ENCODE data around the gene STX3.

Gene STX3

GRCh38 chr11:59729834-59730233, 25.3 kb upstream of the STX3 start:
- H3K36me3 ChIP-seq (ENCODE audit: control insufficient read depth, insufficient read depth, low read length), result no peaks in the 10 kb centered on the region
- no peaks in the 10 kb centered on the region for H3K4me1 ChIP-seq (ENCODE audit: control insufficient read depth, insufficient read depth, low read length)
- H3K9ac ChIP-seq (ENCODE audit: low read length), result no peak overlapping the region
- no peak overlapping the region for H3K27ac ChIP-seq (ENCODE audit: low read depth, low read length)
- no peaks in the 10 kb centered on the region for H3K27me3 ChIP-seq (ENCODE audit: control insufficient read depth, insufficient read depth, low read length)
- no peak overlapping the region for H3K4me3 ChIP-seq (ENCODE audit: low read length)

- Histone ChIP-seq H3K27ac (ENCODE audit: low read depth, low read length) (no peak overlapping the region), H3K4me3 (ENCODE audit: low read length) (no peak overlapping the region), H3K27me3 (ENCODE audit: control insufficient read depth, insufficient read depth, low read length) (no peaks in the 10 kb centered on the region), H3K9ac (ENCODE audit: low read length) (no peak overlapping the region), H3K36me3 (ENCODE audit: control insufficient read depth, insufficient read depth, low read length) (no peaks in the 10 kb centered on the region), H3K4me1 (ENCODE audit: control insufficient read depth, insufficient read depth, low read length) (no peaks in the 10 kb centered on the region)
Measured at GRCh38 chr11:59730896-59731565, 24.1 kb upstream of the STX3 start.

- Histone ChIP-seq H3K27me3 (ENCODE audit: control insufficient read depth, insufficient read depth, low read length) (no peaks in the 10 kb centered on the region), H3K36me3 (ENCODE audit: control insufficient read depth, insufficient read depth, low read length) (no peaks in the 10 kb centered on the region), H3K27ac (ENCODE audit: low read depth, low read length) (no peak overlapping the region), H3K4me3 (ENCODE audit: low read length) (no peak overlapping the region), H3K9ac (ENCODE audit: low read length) (no peak overlapping the region), H3K4me1 (ENCODE audit: control insufficient read depth, insufficient read depth, low read length) (no peaks in the 10 kb centered on the region)
Measured at GRCh38 chr11:59746111-59746510, 9.1 kb upstream of the STX3 start.

GRCh38 chr11:59753650-59754493, 1.3 kb upstream of the STX3 start:
- Histone ChIP-seq H3K36me3 (ENCODE audit: control insufficient read depth, insufficient read depth, low read length) (no peaks in the 10 kb centered on the region), H3K27ac (ENCODE audit: low read depth, low read length) (no peak overlapping the region)

GRCh38 chr11:59754494-59754858, 700 bp upstream of the STX3 start:
- H3K27me3 ChIP-seq (ENCODE audit: control insufficient read depth, insufficient read depth, low read length), result no peaks in the 10 kb centered on the region
- H3K27ac ChIP-seq (ENCODE audit: low read depth, low read length), result no peak overlapping the region
- H3K4me3 ChIP-seq (ENCODE audit: low read length), result peak overlapping the region; percentile 84
- no peaks in the 10 kb centered on the region for H3K36me3 ChIP-seq (ENCODE audit: control insufficient read depth, insufficient read depth, low read length)
- H3K4me1 ChIP-seq (ENCODE audit: control insufficient read depth, insufficient read depth, low read length), result peaks cover 4% of the 10 kb centered on the region
- H3K9ac ChIP-seq (ENCODE audit: low read length), result peak overlapping the region; percentile 2

More at GRCh38 chr11:59753650-59754493, 1.3 kb upstream of the STX3 start:
- H3K4me1 ChIP-seq (ENCODE audit: control insufficient read depth, insufficient read depth, low read length), result peaks cover 4% of the 10 kb centered on the region
- H3K9ac ChIP-seq (ENCODE audit: low read length), result peak overlapping the region; percentile 2
- H3K4me3 ChIP-seq (ENCODE audit: low read length), result peak overlapping the region; percentile 84
- no peaks in the 10 kb centered on the region for H3K27me3 ChIP-seq (ENCODE audit: control insufficient read depth, insufficient read depth, low read length)

GRCh38 chr11:59755701-59756557, 753 bp downstream of the STX3 start:
- Histone ChIP-seq H3K9ac (ENCODE audit: low read length) (no peak overlapping the region), H3K4me3 (ENCODE audit: low read length) (peak overlapping the region; percentile 84), H3K36me3 (ENCODE audit: control insufficient read depth, insufficient read depth, low read length) (no peaks in the 10 kb centered on the region), H3K27me3 (ENCODE audit: control insufficient read depth, insufficient read depth, low read length) (no peaks in the 10 kb centered on the region), H3K27ac (ENCODE audit: low read depth, low read length) (peak overlapping the region; percentile 75), H3K4me1 (ENCODE audit: control insufficient read depth, insufficient read depth, low read length) (peaks cover 4% of the 10 kb centered on the region)

GRCh38 chr11:59756558-59756840, 1.3 kb downstream of the STX3 start:
- Histone ChIP-seq H3K36me3 (ENCODE audit: control insufficient read depth, insufficient read depth, low read length) (no peaks in the 10 kb centered on the region), H3K9ac (ENCODE audit: low read length) (no peak overlapping the region), H3K4me1 (ENCODE audit: control insufficient read depth, insufficient read depth, low read length) (peaks cover 4% of the 10 kb centered on the region), H3K27ac (ENCODE audit: low read depth, low read length) (no peak overlapping the region), H3K27me3 (ENCODE audit: control insufficient read depth, insufficient read depth, low read length) (no peaks in the 10 kb centered on the region), H3K4me3 (ENCODE audit: low read length) (peak overlapping the region; percentile 23)

- no peak overlapping the region for H3K9ac ChIP-seq (ENCODE audit: low read length)
Measured at GRCh38 chr11:59756845-59757244, 1.7 kb downstream of the STX3 start.

GRCh38 chr11:59758401-59759037, 3.3 kb downstream of the STX3 start:
- Histone ChIP-seq H3K9ac (ENCODE audit: low read length) (no peak overlapping the region), H3K27me3 (ENCODE audit: control insufficient read depth, insufficient read depth, low read length) (no peaks in the 10 kb centered on the region), H3K36me3 (ENCODE audit: control insufficient read depth, insufficient read depth, low read length) (no peaks in the 10 kb centered on the region), H3K4me3 (ENCODE audit: low read length) (no peak overlapping the region), H3K27ac (ENCODE audit: low read depth, low read length) (no peak overlapping the region), H3K4me1 (ENCODE audit: control insufficient read depth, insufficient read depth, low read length) (peaks cover 4% of the 10 kb centered on the region)

More at GRCh38 chr11:59756845-59757244, 1.7 kb downstream of the STX3 start:
- Histone ChIP-seq H3K4me1 (ENCODE audit: control insufficient read depth, insufficient read depth, low read length) (peaks cover 4% of the 10 kb centered on the region), H3K4me3 (ENCODE audit: low read length) (peak overlapping the region; percentile 23), H3K27me3 (ENCODE audit: control insufficient read depth, insufficient read depth, low read length) (no peaks in the 10 kb centered on the region), H3K27ac (ENCODE audit: low read depth, low read length) (no peak overlapping the region), H3K36me3 (ENCODE audit: control insufficient read depth, insufficient read depth, low read length) (no peaks in the 10 kb centered on the region)

- Histone ChIP-seq H3K27ac (ENCODE audit: low read depth, low read length) (no peak overlapping the region), H3K36me3 (ENCODE audit: control insufficient read depth, insufficient read depth, low read length) (no peaks in the 10 kb centered on the region), H3K4me1 (ENCODE audit: control insufficient read depth, insufficient read depth, low read length) (no peaks in the 10 kb centered on the region), H3K9ac (ENCODE audit: low read length) (no peak overlapping the region), H3K27me3 (ENCODE audit: control insufficient read depth, insufficient read depth, low read length) (no peaks in the 10 kb centered on the region), H3K4me3 (ENCODE audit: low read length) (no peak overlapping the region)
Measured at GRCh38 chr11:59759900-59760299, 4.7 kb downstream of the STX3 start.

GRCh38 chr11:59760771-59761170, 5.6 kb downstream of the STX3 start:
- Histone ChIP-seq H3K36me3 (ENCODE audit: control insufficient read depth, insufficient read depth, low read length) (no peaks in the 10 kb centered on the region), H3K9ac (ENCODE audit: low read length) (no peak overlapping the region), H3K27me3 (ENCODE audit: control insufficient read depth, insufficient read depth, low read length) (no peaks in the 10 kb centered on the region), H3K4me1 (ENCODE audit: control insufficient read depth, insufficient read depth, low read length) (no peaks in the 10 kb centered on the region), H3K4me3 (ENCODE audit: low read length) (no peak overlapping the region), H3K27ac (ENCODE audit: low read depth, low read length) (no peak overlapping the region)

- no peak overlapping the region for H3K4me3 ChIP-seq (ENCODE audit: low read length)
- H3K9ac ChIP-seq (ENCODE audit: low read length), result no peak overlapping the region
- no peaks in the 10 kb centered on the region for H3K27me3 ChIP-seq (ENCODE audit: control insufficient read depth, insufficient read depth, low read length)
- H3K4me1 ChIP-seq (ENCODE audit: control insufficient read depth, insufficient read depth, low read length), result no peaks in the 10 kb centered on the region
- no peaks in the 10 kb centered on the region for H3K36me3 ChIP-seq (ENCODE audit: control insufficient read depth, insufficient read depth, low read length)
- H3K27ac ChIP-seq (ENCODE audit: low read depth, low read length), result no peak overlapping the region
Measured at GRCh38 chr11:59761993-59762392, 6.8 kb downstream of the STX3 start.

Measured in rectal smooth muscle tissue (tissue), 1 donor.